Inflammatory macrophage treated with lipopolysaccharide for 4 hours (primary cell): ENCODE results near the gene MST1.
A peak's percentile ranks its signal among the peaks of the same experiment; 100 is the strongest.

Experiments used
- DNase-seq: peaks from one replicate; pipeline ENCODE4 v3.0.0-alpha.2; 2020

MST1 gene

DNA sequence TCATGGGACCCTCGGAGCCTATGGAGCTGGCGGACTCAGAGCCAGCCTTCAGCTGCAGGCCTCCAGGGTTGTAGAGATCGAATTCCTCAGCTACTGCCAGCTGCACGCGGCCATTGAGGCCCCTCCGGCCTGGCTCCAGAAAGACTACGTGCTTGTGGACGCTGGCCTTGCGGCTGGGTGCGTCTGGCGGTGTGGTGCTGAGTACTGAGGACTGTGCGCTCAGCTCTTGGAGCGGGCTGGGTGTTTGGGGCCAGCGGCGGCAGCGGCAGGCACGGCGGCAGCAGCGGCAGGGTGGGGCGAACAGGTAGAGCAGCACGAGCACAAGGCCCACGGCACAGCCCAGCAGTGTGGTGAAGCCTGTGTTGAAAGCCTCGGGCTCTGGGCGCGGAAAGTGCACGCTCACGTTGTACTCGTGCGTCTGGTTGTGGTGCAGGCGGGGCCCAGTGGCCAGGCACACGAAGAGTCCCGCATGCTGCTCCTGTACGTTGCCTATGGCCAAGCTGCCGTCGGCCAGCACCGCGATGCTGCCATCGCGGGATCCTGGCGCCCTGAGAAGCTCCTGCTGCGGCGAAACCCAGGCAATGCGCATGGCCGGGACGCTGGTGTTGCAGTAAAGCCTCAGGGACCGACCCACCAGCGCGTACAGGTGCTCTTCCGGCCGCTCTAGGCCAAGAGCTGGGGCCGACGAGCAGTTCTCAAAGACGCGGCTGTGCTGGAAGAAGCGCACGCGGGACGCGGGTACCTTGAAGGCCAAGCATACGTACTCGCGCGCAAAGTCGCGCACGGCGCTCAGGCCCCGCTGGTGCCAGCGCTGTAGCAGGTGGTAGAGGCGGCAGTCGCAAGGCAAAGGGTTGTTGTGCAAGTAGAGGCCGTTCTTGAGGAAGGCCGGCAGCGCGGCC lies 28.9 kb upstream of the MST1 start:
- DNase-seq: no peak

DNA sequence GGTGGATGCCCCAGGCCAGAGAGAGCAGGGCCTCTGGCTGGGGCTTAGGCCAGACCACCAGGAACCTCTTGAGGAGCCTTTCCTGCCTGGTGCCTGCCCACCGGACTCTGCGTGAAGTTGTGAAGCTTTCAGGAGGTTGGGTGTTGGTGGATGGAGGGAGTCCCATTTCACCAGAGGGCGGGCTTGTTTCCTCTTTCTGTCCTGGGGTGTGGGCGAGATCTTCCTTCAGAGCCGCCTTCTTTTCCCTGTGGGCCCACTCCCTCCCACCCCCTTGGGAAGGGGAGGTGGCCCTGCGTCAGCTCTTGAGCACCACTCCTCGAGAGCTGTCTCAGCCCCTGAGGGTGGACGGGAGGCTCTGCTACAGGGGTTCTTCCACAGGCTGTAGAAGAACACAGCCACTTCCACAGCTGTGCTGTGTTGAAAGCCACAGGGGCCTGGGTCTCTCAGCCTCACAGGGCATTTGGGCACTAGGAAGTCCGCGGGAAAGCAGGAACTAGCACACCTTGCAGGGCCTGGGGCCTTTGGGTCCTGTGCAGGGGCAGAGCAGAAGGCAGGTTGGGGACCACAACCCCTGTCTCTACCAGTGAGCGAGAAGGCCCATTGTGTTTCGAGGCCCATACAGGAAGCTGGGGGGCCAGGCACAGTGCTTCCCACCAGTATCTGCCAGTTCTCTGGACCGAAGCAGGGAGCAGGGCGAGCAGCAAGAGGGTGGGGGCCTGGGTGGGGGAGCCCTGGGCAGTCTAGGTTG lies 28.1 kb upstream of the MST1 start:
- DNase-seq: no peak

DNA sequence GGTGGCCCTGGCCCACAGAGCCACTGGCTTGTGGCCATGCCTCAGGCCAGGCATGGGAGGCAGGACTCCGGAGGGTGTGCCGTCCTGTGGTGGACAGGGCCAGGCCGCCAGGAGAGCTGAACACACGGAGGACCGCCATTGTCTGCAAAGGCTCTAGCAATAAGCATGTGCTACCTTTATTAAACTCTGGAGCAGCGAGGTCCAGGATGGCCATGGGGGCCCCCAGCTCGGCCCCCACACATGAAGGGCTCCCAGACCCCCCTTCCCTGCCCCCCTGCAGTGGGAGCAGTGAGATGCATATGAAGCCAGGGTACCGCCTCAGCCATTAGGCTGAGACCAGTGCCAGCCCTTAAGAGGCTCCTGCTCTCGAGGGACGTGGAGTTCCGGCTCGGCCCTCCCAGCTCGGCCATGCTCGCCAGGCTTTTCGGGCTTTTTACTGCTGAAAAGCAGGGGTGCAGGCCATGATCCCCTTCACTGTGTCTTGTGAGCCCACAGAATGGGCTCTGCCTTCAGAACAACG lies 27.5 kb upstream of the MST1 start:
- no peak for DNase-seq

DNA sequence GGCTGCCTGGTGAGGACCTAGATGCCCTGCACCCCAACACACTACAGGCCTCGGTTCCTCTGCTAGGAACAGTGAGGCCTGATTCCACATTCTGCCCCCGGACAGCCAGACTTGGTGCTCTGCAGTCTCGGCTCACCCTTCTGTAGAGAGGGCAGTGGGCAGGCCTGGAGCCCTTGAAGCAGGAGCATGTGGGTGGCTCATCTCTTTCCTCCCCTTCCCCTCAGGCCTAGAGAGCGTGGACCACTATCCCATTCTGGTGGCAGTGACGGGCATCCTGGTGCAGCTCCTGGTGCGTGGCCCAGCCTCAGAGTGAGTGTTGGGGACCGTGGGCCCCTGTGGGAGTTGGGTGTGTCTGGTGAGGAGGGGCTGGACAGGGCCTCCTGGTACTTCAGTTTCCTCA lies 26.9 kb upstream of the MST1 start:
- no peak for DNase-seq

DNA sequence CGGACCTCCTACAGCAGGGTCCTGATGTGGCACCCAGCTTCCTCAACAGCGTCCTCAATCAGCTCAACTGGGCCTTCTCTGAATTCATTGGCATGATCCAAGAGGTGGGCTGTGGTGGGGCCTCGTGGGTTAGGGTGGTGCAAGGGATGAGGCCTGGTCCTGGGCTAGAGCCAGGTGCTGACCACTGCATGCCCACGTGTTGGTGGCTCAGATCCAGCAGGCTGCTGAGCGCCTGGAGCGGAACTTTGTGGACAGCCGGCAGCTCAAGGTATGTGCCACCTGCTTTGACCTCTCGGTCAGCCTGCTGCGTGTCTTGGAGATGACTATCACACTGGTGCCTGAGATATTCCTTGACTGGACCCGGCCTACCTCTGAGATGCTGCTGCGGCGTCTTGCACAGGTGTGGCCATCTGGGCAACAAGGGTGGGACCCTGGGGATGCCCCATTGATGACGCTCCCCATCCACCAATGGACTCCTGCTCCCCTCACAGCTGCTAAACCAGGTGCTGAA lies 26.4 kb upstream of the MST1 start:
- DNase-seq: no peak

DNA sequence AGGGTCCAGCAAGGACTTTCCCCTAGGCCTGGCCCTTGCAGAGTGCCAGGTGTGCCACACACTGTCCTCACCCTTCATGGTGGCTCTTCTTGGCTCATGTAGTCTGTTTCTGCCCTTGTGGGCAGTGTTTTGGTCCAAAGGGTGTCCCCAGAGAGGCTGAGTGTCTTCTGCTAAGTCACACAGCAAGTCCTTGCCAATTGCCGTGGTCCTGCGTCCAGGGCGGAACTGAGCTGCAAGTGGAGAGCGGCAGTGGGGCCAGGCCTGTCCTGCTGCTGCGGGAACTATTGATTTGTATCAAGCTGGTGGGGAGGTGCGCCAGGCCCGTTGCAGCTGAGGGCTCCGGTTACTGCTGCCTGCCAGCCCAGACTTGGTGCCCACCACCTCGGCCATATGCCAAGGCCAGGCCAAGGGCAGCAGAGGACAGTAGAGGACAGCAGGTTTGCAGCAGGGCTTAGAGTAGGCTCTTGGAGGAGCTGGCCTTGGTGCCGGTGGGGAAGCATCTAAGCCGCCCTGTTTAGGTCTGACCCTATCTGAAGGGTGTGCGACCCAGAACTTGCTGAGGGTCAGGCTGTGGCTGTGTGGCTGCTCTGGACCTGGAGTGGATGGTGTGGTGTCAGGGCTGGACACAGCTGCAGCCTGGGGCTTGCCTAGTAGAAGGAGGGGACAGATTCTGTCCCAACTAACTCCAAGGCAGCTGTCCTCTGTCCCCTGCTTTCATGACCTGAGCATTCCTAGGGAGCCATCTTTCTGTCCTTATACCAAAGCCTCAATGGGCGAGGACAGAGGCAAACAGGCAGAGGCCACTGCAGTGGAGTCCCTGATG lies 25.7 kb upstream of the MST1 start:
- DNase-seq: no peak

DNA sequence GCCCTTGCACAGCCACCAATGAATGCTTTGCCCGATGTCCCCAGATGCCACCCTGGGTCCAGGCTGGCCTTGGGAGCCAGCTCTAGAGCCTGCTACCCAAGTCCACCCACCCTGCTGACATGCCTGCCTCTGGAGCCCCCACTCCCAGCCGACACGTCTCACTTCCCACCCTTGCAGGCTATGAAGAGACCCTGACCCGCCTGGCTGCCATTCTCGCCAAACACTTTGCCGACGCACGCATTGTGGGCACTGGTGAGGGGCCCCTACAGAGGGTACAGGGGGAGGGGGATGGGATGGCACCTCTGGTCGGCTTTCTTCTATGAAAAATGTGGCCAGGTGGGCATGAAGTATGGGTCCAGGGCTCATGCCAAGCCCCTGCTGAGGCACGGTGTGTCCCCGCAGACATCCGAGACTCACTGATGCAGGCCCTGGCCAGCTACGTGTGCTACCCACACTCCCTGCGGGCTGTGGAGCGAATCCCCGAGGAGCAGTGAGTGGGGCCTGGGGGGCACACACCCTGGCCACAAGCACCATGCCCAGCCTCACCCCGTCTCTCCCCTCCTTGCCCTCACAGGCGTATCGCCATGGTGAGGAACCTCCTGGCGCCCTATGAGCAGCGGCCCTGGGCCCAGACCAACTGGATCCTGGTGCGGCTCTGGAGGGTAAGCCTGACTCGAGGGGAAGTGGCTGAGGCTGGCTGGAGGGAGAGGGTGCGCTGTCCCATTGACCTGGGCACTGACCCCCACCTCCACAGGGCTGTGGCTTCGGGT lies 24.2 kb upstream of the MST1 start:
- DNase-seq: no peak

DNA sequence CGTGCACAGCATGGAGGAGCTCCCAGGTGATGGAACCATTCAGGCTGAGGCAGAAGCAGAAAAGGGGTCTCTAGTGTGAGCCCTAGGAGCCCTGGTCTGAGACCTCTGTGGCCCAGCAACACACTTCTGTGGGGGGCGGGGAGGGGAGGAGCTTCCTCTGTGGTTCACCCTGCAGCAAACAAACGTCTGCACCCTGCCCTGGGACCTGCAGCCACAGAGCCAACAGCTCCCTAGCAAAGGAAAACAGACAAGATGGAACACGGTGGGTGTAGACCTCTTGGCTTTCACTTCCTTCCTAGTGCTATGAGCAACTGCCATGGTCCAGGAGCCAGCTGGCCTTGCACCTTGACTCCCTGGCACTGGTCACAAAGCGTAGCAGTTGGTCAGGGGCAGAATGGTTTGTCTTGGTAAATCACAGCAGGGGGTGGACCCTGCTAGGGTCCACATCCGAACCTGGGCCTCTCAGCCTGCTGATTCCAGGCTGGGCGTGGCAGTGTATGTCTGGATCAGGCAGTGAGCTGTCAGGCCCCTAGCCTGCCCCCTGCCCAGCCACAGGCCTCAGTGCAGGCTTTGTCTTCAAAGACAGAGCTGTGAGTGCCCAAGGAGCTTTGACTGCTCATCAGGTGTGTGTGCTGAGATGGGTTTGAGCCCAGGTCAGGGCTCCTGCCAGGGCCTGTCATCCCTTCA lies 23.5 kb upstream of the MST1 start:
- DNase-seq: no peak

DNA sequence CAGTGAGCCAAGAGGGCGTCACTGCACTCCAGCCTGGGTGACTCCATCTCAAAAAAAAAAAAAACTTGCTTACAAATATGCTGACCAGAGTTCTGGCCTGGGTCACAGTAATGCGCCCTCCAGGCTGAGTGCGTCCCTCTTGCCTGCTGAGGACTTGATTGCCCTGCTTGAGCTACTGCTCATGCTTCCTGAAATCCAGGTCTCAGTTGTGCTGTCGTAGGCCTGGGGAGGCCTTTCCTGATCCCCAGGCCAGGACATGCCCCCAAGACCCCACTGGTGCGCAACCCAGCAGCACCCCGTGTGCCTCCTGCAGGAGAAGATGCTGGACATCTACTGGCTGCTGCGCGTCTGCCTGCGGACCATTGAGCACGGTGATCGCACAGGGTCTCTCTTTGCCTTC lies 22.9 kb upstream of the MST1 start:
- no peak for DNase-seq

DNA sequence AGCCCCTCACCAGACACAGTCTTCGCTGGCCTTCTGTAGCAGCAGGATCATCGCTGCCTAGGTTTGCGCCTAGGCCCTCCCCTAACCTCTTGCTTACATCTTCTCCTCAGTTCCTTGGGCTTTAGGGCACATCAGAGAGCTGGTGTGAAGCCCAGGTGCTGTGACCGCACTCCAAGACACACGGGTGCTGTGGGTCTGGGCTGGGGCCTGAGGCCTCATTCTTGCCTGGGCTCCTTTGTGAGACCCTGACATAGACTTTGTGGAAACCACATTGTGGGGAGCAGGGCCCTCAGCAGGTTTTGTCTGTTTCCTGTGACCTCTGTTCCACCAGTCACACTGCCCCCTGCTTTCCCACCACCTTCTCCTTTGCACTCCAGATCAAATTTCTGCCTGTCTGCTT lies 22.2 kb upstream of the MST1 start:
- DNase-seq: no peak

DNA sequence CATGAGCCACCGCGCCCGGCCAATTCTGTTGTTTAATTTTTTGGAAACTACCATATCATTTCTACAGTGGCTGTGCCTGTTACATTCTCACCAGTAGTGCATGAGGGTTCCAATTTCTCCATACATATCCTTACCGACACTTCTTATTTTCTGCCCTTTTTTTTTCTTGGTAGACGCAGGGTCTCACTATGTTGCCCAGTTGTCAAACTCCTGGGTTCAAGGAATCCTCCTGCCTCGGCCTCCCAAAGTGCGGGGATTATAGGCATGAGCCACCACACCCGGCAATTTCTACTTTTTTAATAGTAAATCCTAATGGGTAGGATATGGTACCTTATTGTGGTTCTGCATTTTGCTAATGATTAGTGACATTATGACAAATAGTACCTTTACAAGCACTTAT lies 20.6 kb upstream of the MST1 start:
- DNase-seq: no peak

DNA sequence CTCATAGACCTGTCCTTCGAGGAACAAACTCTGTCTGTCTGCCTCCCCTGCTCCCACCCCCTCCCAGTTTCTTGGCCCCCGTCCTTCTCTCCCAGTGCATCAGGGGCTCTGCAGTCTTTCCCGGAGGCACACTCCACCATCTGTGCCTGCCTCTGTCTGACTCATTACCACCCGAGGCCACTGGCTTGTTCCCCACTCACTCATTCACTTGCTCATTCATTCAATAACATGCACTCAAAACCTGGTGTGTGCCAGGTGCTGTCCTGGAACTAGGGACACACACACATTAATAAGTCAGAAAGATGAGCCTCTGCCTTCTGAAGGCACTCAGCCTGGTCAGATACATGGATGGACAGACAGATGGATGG lies 17.8 kb upstream of the MST1 start:
- no peak for DNase-seq

DNA sequence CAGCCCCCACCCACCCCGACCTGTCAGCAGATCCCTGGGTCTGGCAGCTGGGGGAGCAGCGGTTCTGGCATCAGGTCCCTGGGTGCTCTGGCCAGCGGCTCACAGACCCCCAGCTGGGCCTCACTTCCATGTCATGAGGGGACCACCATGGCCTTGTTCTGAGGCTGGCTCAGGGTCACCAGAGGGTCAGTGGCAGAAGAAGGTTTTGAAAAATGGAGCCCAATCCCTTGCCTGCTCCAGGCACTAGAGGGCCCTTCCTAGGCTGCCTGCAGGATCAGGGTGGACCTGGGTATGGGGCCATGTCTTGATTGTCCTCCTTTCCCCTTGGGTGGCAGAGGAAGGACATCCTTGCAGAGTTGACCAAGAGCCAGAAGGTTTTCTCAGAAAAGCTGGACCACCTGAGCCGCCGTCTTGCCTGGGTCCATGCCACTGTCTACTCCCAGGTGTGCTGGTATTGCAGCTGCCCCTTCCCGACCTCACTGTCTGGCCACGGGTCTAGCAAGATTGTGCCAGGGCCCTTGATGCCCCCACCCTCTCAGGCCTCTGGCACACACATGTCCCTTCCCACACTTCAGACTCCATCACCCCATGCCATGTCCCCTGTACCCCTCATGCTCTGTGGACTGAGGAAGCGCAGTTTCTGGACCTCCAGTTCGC lies 17.3 kb upstream of the MST1 start:
- DNase-seq: no peak

DNA sequence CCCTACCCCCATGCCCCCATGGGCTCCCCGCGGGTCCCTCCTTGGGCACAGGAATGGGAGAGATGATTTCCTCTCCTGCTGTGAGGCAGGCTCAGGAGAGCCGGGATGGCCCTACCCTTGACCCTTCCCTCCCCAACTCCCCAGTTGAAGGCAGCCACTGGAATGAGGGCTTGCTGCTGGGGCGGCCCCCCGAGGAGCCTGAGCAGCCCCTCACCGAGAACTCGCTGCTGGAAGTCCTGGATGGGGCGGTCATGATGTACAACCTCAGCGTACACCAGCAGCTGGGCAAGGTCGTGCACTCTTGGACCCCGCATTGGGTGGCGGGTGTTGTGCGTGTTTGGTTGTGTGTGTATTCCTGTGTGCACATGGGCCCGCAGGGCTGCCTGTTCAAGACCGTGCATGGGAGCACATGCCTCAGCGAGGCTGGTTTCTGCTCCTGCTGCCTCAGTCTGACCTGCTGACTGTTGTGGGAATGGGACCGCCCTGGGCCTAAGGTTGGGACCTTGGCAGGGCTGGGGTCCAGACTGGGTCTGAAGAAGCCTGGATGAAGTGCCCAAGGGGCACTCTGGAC lies 16.2 kb upstream of the MST1 start:
- DNase-seq: no peak

DNA sequence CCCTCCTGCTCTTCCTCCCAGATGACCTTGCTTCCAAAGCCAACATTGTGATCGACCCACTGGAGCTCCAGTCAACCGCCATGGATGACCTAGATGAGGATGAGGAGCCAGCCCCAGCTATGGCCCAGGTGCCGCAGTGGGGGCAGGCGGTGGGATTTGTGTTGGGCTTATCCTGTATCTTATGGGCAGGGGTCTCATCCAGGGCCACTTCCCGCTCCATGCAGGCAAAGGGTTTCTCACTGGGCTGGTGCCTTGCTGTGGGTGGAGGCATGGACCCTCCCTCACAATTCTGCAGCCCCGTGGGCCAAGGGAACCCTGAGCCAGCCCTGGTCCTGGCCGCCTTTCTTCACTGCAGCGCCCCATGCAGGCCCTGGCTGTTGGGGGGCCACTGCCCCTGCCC lies 15.4 kb upstream of the MST1 start:
- DNase-seq: no peak

DNA sequence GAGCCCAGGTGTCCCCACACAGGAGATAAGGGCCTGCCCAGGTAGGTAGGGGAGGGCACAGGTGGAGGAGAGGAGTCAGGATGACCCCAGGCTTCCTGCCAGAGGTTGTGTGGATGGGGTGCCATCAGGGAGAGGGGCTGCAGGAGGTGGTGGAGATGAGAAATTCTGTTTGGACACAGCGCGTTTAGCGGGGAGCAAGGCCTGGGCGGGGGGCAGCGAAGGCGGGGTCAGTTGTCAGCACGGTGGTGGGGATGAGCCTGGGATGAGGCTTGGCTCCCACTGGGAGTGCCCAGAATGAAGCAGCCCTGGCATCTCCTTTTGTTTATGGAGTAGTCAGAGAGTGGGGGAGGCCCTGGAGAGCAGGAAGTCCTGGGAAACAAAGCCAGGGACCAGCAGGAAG lies 14.7 kb upstream of the MST1 start:
- DNase-seq: no peak

DNA sequence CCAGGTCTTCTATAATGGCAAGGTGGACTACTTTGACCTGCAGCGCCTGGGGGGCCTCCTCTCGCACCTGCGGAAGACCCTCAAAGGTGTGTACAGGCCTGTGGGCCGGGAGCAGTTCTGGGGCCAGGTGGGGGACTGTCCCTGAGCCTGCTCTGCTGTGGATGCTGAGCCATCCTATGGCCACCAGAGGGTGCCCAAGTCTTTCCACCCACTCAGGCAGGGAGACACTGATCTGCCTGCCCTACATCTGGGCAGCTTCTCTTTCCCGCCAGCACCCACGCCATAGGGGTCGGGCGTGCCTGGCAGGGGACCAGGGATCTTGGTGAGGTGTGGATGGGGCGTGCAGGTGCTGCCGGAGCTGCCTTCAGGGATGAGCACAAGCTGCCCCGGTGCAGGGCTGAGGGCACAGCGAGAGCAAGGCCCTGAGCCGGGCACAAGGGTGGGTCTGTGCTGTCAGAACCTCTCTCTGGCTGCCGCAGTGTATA lies 14.2 kb upstream of the MST1 start:
- peak; percentile 62 for DNase-seq

DNA sequence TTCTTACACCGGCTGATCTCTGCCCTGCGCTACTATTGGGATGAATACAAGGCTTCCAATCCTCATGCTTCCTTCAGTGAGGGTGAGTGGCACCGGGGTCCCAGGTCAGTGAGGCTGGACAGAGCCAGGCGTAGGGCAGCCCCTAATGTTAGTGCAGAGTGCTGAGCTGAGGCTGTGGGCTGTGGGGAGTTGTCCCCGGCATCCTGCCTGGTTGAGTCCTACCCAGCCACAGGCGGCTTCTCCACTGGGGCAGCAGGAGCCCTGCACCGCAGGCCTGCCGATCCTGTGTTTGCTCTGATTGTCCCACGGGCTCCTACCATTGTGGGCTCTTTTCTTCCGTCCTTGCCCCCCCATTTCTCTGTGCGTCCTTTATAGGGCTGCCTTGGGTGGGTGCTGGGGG lies 13.4 kb upstream of the MST1 start:
- no peak for DNase-seq

DNA sequence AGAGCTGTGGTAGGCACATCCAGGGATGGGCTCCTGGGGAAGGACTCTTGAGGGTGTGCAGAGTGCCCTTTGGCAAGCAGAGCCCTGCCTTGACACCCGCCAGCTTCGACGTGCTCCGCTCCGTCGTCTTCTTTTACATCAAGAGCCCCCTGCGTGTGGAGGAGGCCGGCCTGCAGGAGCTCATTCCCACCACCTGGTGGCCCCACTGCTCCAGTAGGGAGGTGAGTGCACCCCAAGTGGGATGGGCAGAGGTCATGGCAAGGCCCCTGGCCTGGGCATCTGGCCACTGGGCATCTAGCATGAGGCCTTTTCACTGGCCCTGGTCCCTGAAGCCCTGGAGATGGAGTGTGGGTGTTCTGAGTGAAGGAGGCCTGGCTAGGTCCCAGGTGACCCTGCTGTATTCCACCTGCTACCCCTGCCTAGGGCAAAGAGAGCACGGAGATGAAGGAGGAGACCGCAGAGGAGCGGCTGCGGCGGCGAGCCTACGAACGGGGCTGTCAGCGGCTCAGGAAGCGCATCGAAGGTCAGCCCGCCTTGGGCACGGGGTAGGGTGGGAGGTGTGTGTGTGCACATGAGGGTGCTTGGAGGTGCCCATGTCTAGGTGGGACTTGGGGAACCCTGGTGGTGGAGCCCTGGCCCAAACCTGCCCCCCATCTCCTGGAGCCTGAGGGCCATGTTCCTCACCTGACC lies 12.3 kb upstream of the MST1 start:
- DNase-seq: no peak
